Measurements from ENCODE around the gene NOL3.

NOL3 gene

DNA sequence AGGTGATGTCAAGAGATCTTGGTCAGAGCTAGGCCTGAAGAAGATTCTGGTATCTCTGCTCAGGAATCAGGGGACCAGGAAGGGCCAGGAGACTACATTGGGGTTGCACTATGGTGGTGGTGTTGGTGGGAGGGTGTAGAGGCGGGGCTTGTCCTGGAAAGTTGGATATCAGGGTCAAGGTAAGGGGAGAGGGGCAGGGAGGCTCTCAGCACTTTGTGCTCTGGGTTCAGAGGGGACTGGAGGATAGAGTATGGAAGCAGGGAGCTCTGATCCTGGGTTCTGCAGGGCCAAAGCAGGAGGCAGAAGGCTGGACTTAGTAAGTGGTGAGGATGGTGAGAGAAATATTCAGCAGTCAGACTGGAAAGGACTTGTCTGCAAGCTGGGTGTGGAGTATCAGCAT is 3.0 kb downstream of the NOL3 start:
- no peak for DNase-seq

DNA sequence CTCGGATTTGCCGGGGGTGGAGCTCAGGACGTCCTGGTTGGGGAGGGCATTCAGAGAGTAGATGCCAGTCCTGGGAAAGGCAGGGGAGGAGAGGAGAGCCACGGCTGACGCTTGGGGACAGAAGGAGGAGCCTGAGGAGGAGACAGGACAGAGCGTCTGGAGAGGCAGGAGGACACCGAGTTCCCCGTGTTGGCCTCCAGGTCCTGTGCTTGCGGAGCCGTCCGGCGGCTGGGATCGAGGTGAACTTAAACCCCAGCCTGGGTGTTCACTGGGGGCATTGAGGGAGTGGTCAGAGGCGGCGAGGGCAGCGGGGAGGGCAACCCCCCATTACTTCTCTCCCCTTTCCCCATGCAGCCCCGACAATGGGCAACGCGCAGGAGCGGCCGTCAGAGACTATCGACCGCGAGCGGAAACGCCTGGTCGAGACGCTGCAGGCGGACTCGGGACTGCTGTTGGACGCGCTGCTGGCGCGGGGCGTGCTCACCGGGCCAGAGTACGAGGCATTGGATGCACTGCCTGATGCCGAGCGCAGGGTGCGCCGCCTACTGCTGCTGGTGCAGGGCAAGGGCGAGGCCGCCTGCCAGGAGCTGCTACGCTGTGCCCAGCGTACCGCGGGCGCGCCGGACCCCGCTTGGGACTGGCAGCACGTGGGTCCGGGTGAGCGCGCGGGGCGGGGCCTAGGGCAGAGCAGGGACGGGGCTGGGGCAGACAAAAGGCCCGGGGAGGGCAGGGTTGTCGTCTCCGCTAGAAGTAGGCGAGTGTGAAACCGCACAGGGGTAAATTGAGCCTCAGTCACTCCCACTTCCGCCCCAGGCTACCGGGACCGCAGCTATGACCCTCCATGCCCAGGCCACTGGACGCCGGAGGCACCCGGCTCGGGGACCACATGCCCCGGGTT is 3.7 kb downstream of the NOL3 start:
- DNase-seq = peak; percentile 76

DNA sequence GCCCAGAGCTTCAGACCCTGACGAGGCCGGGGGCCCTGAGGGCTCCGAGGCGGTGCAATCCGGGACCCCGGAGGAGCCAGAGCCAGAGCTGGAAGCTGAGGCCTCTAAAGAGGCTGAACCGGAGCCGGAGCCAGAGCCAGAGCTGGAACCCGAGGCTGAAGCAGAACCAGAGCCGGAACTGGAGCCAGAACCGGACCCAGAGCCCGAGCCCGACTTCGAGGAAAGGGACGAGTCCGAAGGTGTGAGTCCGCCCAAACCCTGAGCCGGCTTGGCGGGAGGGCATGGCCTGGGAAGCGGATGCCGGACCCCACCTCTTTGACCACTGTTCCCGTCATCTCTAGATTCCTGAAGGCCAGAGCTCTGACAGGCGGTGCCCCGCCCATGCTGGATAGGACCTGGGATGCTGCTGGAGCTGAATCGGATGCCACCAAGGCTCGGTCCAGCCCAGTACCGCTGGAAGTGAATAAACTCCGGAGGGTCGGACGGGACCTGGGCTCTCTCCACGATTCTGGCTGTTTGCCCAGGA is 4.4 kb downstream of the NOL3 start:
- DNase-seq = no peak

DNA sequence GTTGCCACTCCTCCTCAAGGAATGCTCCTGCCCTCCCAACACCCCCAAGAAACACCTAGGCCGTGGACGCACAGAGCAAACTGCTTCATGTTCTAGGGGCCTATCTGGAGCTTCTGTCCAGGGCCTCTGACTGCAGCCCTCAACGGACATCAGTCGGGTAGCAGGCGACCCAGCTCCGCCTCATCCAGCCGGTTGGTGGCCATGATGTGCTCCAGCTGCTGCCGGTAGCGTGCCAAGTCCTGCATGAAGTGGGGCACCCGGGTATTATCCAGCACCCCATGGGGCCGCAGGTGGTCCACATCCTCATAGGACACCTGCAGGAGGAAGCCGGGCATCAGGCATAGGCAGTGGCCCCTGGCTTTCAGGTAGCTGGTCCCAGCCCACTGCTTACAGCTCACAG is 6.3 kb downstream of the NOL3 start:
- DNase-seq = no peak

DNA sequence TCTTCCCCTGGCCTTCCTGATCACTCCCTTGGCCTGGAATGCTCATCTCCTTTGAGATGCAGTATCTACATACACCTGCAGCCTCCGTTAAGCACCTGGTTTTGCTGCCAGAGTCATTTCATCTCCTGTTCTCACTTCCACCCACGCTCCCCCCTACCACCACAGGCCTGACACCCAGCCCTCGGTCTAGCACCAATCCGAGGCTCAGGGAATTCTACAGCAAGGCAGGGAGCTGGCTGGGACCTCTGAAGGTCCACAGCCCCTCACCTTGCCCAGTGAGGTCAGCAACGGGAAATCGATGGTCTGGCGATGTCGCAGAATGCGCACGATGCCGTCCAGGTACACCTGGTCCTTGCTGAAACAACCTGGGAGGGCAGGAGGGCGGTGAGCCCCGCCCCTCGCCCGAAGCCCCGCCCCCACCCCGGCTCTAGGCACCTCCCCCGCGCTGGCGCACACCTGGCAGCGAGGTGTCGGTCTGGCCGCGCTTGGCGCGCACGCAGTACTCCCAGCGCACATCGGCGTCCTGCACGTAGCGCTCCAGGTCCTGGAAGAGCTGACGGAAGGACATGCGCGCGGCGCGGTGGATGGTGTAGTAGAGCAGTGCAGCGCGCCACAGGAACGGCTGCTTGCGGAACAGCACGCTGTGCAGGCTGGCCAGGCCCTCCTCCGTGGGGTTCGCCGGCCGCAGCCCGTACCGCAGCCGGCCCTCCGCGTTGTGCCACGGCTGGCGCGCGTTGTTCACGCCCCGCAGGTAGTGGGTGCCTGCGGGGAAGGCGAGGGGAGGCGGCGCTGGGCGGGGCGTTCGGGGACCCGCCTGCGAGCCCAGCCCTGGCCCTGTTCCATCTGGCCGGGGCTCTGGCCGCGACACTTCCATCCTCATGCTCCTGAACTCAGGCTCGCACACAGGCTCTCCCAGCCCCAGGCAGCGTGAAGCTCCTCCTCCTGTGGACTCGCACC is 7.7 kb downstream of the NOL3 start:
- DNase-seq = peak; percentile 77

DNA sequence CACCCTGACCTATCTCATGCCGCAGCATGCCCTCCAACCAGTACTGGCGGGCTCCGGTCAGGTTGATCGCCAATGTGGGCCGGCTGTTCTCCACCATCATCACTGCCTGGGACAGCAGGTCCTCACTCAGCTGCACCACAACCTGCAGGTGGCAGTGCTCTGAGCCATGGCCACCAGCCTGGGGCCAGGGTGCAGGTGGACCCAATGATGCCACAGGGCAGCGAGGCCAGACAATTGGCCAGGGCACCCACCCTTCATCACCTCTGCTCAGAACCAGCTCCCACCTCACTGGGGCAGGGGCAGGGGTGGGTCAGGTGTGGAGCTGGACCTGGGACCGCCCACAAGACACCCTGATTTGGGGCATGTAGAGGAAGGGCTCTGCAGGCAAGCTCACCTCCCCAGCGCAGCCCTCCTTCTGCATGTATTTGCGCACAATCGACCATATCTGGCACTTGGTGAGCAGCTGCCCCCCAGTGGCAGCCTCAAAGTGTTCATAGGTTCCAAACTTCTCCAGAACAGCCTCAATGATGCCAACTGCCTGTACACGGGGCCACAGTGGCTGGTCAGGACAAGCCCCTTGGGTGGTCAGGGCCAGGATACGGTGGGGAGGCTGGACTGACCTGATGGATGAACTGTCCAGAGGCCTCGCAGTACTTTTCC is 9.2 kb downstream of the NOL3 start:
- no peak for DNase-seq

DNA sequence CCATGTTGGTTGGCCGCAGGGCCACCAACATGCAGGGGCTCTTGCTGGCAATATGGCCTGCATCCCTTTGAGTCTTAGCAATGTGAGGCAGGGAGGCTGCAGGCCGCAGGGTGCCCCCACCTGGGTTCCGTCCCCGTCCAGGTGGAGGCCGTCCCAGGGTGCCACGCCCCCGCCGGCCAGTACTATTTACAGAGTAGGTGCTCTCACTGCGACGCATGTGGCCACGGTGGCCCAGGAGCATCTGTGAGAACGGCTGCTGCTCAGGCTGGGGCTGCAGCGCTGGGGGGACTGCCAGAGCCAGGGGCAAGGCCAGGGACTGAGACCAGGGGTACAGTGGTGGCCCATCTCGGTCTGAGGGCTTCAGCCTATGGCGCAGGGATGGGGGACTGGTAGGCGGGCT is 9.8 kb downstream of the NOL3 start:
- DNase-seq = no peak

DNA sequence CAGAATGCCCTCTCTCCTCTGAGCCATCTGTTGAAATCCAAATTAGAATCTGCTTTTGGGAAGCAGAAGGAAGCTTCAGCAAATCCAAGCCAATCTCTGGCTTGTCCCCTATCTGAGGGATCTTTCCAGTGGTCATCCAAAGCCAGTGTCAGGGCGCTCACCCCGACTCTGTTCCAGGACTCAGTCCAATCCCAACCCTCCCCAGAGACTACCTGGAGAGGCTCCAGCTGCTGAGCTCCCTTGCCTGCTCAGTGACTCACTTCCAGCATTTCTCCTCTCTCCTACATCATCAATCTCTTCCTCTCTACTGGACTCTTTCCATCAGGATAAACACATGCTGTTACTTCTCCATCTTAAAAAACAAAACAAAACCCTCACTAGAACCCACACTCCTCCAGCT is 11.0 kb downstream of the NOL3 start:
- no peak for DNase-seq

DNA sequence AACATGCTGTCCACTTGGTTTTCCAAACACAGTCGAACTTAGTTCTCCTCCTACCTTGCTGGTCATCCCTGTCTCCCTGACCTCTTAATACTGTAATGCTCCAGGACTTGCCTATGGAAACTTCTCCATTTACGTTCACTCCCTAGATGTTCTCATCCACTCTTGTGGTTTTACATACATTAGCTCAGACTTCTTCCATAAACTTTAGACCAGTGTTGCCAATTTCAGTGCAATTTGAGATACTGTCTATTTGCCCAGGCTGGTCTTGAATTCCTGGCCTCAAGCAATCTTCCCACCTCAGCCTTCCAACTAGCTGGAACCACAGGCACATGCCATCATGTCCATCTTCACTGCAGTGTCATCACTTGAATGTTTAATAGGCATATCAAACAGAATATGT is 11.9 kb downstream of the NOL3 start:
- no peak for DNase-seq

DNA sequence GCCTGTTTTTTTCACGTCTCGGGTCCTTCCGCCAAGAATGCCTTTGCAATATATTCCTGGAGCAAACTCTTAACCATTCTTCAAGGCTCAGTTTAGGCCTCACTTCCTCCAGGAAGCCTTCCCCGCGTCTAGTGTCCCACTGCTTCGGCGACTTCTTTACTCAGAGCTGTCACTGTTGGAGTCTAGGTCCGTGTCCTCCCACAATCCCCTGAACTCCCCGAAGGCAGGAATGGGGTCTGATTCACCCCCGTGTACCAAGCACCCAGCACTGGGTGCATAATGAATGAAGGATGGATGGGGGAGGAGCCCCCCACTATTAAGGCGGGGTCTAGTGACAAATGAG is 12.9 kb downstream of the NOL3 start:
- no peak for DNase-seq

DNA sequence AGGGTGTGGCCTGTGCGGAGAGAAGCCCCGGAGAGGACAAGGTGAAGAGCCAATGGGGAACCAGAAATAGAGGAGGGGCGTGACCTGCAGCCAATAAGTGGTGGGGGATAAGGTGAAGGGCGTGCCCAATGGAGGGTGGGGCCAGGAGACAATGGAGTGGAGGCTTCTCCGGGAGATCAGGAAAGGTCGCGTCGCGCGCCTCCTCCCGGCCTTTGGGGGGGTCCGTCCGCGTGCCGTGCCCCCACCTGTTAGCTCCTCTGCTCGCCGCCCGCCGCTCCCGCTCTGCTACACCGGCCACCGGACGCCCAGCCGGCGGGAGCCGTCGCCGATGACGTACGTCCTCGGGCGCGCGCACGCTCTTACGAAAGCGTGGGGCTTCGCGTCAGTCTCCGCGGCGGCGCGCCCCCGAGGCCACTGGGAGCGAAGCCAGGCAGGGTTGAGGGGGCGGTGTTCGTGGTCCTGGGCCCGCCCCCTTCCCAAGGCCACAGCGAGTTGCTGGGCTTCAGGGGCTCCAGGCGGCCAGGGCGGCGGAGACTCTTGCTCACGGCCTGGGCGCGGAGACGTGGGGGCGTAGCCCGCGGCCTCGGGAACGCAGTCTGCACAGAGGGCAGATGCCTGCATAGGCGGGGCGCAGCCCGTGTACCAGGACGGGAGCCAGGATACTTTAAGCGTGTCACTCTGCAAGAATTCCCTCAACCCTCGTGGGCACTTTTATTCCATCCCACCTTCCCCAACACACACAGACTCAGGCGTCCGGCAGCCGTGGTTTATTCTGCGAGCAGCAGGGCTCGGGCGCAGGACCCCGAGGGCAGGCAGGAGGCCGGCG is 13.5 kb downstream of the NOL3 start, which contains the start of gene MATCAP1:
MATCAP1 (minus strand) TSS at position 337 of the 826 bp plus-strand sequence. CDS start 3,353 bp downstream, outside the sequence.
- DNase-seq = peak; percentile 96

DNA sequence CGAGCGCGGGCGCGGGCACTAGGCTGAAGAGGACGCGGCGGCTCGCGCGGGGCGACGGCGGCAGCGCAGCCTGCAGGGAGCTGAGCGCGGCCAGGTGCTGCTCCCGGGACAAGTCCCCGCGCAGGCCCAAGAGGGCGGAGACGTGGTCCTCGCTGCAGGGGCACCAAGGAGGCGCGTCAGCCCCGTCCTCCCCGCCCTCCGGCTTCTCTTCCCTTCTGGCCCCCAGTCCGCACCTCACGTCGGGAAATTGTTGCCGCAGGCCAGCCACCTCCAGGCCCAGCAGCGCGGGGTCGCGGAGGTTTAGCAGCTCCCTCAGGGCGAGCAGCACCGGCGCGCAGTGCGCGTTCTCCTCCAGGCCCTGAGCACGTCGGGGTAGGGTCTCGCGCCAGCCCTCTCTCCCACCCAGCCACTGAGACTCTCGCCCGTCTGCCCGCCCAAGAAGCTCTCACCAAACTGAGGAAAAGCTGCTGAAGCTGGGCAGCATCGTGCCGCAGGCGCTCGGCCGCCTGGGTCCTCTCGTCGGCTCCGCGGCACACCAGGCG is 14.2 kb downstream of the NOL3 start:
- no peak for DNase-seq

DNA sequence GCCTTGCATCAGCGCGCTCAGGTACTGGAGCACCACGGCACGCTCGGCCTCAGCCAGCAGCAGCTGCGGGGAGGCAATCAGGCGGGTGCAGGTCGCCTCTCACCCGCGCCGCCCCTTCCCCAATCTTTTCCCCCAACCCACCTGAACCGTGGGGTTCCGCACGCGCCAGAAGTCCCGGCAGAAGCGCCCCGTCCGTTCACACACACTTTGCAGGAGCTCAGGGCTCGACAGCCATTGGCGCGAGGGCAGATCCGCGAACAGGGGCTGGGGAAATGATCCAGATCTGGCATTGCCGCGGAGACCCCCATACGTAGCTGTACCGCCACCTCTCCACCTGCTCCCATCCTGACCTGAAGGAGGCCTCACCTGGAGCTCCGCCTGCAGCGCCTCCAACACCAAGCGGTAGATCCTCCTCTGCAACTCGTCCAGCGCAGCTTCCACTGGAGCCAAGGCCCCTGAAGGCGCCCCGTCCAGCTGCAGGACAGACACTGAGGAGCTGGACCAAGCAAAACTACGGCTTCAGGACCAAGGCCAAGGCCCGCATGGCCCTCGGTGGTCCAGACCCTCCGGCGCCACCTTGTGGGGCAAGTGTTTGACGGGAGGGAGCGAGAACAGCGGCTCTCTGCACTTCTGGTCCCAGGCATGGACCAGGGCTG is 14.8 kb downstream of the NOL3 start:
- DNase-seq = peak; percentile 89

DNA sequence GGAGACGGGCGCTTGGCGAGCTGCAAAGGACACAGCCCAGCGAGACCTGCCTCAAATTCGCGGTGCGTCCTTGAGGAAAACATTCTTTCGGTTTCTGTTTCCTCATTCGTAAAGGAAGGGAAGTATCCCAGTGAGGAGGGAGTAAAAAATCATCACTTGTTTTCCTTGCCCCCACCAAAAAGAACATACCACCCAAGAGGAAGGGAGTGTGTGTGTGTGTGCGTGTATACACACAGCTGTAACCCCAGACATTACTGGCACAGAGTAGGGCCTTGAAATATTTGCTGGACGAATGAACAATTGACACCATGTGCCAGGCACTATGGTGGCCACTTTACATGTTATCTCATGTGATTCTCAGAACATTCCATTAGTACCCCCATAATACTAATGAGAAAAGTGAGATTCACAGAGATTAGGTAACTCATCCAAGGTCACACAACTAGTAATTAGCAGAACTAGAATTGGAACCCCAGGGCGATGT is 15.4 kb downstream of the NOL3 start:
- no peak for DNase-seq

DNA sequence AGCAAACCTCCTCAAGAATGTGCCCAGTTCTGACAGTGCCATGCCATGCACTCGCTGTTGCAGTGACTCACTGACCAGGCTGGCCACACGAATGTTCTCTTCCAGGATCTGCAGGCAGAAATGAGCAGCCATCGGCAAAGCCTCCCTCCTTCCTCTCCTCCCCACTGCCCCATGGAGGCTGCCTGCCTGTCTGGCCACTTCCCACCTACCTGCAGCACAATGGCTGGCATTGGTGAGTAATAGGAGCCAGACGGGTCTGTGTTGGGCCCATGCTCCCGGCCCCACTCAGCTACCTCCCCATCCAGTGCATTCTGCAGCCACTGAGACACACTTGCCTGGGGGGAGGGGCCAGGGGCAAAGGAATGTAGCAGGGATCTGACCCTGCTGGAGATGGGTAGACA is 16.2 kb downstream of the NOL3 start:
- no peak for DNase-seq

DNA sequence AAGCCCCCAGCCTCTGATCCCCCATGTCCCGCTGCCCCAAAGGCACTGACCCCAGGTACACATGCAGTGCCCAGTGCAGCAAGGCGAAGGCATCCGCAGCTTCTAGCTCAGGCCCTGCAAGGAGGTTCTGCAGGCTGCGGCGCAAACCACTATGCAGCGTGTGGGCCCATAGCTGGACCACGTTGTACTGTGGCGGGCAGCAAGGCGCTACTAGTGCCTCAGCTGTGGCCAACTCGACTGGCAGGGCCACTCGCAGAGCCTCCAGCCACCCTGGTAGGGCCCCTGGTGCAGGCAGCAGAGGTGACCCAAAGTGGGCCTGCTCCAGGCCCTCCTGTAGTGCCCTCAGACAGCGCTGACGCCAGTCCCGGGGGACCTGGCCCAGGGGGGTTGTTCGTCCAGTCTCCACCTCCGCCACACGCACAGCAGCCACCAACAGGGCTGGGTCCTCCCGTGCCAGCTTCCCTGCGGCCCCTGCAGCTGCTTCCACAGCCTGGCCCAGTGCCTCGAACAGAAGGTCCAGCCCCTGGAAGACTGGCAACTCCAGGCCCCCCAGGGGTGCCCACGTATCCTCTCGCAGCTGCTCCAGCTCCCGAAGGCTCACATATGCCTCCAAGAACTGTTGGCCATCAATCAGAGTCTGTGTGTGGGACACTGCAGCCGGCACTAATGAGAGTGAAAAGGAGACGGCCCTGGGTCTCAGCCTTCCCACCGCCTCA is 17.0 kb downstream of the NOL3 start:
- DNase-seq = no peak

DNA sequence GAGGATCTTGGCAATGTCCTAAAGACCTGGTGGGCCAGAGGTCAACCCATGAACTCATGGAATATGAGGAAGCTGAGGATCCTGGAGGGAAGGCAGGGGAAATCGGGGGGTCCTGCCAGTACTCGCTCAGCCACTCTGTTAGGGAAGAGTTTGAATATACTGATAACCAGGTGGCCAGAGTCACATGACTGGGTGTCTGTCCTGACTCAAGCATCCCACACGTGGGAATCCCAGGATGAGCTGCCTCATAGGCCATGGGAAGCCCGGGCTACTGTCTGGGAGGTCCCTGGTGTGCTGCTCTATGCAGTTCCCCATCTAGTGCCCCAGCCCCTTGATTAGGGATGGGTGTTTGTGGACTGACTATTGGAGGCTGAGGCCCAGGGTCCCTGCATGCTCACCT is 18.0 kb downstream of the NOL3 start:
- no peak for DNase-seq

DNA sequence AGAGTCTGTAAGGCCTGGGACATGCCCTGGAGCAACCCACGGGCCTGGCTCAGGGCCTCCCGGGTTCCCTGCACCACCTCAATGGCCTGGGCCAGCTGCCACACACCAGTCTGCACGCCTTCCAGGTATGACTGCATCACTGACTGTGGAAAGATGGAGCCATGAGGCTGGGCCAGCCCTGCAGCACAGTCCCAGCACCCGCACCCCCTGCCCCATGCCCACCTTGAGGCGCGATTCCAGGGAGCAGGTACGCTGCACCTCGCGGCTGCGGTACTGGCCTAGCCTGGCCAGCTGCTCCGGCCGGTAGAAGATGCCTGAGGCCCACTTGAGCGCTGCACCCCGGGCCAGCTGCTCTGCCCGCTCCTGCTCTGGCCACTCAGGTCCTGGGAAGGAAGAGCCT is 18.5 kb downstream of the NOL3 start:
- DNase-seq = no peak

DNA sequence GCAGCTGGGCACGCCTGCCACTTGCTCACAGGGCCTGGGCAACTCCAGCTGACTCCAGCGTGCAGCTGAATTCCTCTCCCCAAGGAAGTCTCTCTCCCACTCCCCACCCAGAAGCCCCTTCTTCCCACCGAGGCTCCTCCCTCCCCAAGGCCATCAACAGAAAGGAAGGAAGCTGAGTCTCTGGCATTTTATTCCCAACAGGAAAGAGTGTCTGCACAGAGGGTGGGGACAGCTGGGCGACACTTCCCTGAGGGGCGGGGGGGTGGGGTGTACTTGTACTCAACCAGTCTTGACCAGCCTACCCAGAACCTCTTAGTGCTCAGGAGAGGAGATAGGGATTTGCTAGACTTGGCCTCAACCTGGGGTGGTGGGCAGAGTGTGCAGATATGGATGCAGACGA is 19.7 kb downstream of the NOL3 start, which contains the start of gene EXOC3L1:
EXOC3L1 (minus strand) TSS at position 96 of the 400 bp plus-strand sequence. CDS start 460 bp downstream, outside the sequence.
- no peak for DNase-seq

Measured in CD4-positive, alpha-beta T cell treated with Interleukin-17A for 4 hours (primary cell).